DMS114 treated with DMSO at 0.1 percent for 48 hours (cell line): ENCODE results near the gene ZDHHC9.

Source experiments
- DNase-seq: peaks from one replicate; lab custom pipeline; 2025; ENCODE audit not compliant: unreplicated experiment; lab: John Stamatoyannopoulos, UW

ZDHHC9 gene

GRCh38 chrX:129823115-129823514 is 20.6 kb downstream of the ZDHHC9 start:
- DNase-seq = peak; percentile 0

- DNase-seq = no peak
Measured at GRCh38 chrX:129818123-129818522, 25.6 kb downstream of the ZDHHC9 start.

GRCh38 chrX:129813662-129814368 is 29.9 kb downstream of the ZDHHC9 start:
- no peak for DNase-seq

GRCh38 chrX:129808829-129809796 is 34.6 kb downstream of the ZDHHC9 start:
- no peak for DNase-seq

DNA sequence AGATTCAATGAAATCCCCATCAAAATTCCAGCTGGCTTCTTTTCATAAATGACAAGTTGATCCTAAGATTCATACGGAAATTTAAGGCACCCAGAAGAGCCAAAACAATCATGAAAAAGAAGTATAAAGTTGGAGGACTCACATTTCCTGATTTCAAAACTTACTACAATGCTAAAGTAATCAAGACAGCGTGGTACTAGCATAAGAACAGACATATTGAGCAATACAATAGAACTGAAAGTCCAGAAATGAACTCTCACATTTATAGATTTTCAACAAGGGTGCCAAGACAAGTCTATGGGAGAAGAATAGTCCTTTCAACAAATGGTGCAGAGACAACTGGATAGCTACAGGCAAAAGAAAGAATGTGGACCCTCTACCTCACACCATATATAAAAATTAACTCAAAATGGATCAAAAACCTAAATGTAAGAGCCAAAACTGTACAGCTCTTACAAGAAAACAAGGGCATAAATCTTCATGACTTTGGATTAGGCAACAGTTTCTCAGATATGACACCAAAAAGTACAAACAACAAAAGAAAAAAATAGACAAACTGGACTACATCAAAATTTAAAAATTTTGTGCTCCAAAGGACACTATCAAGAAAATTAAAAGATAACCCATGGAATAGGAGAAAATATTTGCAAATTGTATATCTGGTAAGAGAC is 35.4 kb downstream of the ZDHHC9 start:
- no peak for DNase-seq

GRCh38 chrX:129804806-129805205 is 38.9 kb downstream of the ZDHHC9 start:
- DNase-seq = no peak

DNA sequence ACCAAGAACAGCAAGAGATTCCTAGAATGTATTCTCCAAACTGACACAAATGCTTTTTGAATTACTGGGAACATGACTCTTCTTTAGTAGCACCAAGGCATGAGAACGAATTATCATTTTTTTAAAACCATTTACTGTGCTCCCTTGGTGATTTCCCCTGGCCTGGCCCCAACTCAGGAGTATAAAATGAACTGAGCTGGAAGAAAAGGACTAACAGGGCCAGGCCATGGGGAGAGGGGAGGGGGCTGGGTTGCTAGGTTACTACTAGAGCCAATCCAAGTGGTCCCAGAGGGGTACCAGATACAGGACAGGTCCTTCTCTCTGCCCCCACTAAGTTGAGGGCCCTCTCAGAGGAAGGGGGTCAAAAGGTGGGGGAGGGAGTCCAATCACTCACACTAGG is 40.8 kb downstream of the ZDHHC9 start:
- no peak for DNase-seq

GRCh38 chrX:129800186-129800585 is 43.5 kb downstream of the ZDHHC9 start:
- DNase-seq = no peak

- DNase-seq = no peak
Measured at GRCh38 chrX:129798888-129799287, 44.8 kb downstream of the ZDHHC9 start.

DNA sequence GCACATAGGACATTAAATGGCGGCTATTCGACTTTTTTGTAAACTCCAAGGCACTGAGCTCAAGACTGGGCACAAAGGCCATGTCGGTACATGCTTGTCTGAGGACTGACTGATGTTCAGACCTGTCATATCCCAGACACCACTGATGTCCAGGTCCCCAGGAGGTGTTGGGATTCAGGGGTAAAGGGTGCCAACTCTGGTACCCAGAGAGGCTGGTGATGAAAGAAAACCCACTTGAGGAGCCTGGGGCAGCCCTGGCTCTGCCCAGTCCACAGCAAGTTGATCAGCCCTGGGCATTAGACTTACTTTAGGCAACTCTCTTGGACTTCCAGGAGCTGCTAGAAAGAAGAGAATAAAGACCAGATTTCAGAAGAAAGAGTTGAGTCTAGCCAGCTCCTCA is 45.2 kb downstream of the ZDHHC9 start:
- DNase-seq = no peak

DNA sequence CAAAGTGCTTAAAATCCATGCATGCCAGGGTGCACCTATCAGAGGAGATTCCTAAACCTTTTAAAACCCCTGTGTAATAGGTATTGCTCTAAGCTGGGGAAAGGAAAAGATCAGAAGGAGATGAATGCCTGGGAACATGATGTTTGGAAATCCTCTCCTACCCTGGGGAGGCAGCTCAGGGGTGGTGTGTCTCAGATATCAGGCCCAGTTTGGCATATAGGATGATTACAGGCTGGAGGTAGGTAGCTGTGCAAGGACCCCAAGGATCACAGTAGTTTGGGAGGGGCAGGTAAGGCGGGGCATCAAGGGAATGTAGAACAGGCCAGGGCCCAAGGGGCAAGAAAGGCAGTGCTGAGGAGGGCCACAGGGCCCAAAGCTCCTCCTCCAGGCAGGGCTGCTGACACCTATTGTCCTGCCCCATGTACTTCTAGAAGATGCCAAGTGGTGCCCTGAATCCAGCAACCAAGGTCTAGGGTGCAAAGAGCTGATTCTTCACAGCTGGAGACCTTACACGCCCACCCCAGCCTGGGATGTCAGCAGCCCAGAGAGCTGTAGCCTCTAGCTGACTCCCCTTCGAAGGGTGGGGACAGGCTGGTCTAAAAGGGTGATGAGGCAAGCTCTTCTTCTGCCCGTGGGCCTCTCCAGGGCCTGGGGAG is 46.3 kb downstream of the ZDHHC9 start:
- no peak for DNase-seq

- no peak for DNase-seq
Measured at GRCh38 chrX:129795584-129795983, 48.1 kb downstream of the ZDHHC9 start.

GRCh38 chrX:129793604-129794191 is 50.0 kb downstream of the ZDHHC9 start:
- no peak for DNase-seq

- no peak for DNase-seq
Measured at GRCh38 chrX:129792586-129793291, 50.9 kb downstream of the ZDHHC9 start.

GRCh38 chrX:129791961-129792570 is 51.6 kb downstream of the ZDHHC9 start:
- no peak for DNase-seq

- DNase-seq = no peak
Measured at GRCh38 chrX:129791336-129791735, 52.4 kb downstream of the ZDHHC9 start.

DNA sequence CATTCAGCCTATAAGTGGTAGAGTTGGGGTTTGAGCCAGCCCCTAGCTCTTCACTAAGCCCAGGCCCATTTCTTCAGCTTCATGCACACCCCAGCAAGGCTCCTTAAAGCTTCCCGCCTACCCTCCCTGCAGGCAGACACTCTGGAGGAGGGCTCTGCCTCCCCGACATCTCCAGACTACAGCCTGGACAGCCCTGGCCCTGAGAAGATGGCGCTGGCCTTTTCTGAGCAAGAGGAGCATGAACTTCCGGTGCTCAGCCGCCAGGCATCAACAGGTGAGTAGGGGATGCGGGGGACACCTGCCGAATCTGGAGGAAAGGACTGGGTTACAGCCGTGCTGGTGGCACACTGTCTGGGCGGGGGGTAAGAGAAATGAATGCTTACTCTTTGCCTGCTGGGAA is 52.9 kb downstream of the ZDHHC9 start:
- DNase-seq = no peak

DNA sequence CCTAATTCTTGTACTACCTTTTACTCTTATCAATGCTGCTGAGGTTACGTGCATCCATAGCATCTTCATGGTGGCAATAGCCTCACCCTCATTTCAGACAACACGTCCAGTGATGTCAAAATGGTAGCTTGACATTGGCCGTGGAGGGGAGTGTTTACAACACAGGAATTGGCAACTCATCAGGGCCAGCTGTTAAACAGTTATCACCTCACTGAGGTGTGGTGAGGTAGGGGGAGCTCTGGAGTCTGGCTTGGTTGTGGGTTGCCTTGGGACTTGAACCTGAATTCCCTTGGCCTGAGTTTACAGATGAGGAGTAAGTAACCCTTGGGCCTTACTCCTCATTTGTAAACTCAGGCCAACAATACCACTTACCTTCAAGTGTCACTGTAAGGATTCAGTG is 53.5 kb downstream of the ZDHHC9 start:
- no peak for DNase-seq

DNA sequence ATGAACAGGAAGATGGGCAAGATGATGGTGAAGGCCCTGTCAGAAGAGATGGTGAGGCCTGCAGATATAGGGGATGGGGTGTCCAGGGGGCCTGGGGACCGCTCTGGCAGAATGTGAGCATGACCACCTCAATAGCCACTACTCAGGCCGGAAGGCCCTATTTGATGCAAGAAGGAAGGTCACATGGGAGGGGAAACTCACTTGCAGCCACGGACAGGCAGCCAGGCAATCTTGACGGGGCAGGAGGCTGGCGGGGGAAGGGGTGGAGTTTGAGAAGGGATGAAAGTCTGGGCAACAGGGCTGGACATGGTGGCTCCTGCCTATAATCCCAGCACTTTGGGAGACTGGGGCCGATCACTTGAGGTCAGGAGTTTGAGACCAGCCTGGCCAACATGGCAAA is 55.2 kb downstream of the ZDHHC9 start:
- DNase-seq = no peak
